ENCODE data around the gene GNG7.

Gene GNG7

GRCh38 chr19:2702170-2703076 is at the start of gene GNG7:
Gene GNG7, minus strand, starts transcription at chr19:2702694. Its CDS starts 182,006 bp downstream, at chr19:2520688.
- H3K4me3 ChIP-seq (ENCODE audit: low read depth, low read length), result peak within 1 kb of the TSS; percentile 87
- peak; percentile 44 for DNase-seq (ENCODE audit: low read depth)
- TF ChIP-seq, protein P1, sequence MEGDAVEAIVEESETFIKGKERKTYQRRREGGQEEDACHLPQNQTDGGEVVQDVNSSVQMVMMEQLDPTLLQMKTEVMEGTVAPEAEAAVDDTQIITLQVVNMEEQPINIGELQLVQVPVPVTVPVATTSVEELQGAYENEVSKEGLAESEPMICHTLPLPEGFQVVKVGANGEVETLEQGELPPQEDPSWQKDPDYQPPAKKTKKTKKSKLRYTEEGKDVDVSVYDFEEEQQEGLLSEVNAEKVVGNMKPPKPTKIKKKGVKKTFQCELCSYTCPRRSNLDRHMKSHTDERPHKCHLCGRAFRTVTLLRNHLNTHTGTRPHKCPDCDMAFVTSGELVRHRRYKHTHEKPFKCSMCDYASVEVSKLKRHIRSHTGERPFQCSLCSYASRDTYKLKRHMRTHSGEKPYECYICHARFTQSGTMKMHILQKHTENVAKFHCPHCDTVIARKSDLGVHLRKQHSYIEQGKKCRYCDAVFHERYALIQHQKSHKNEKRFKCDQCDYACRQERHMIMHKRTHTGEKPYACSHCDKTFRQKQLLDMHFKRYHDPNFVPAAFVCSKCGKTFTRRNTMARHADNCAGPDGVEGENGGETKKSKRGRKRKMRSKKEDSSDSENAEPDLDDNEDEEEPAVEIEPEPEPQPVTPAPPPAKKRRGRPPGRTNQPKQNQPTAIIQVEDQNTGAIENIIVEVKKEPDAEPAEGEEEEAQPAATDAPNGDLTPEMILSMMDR (IDR thresholded peaks at IDR 0.05; ENCODE audit: low read depth, low read length, missing control alignments), result no peak

DNA sequence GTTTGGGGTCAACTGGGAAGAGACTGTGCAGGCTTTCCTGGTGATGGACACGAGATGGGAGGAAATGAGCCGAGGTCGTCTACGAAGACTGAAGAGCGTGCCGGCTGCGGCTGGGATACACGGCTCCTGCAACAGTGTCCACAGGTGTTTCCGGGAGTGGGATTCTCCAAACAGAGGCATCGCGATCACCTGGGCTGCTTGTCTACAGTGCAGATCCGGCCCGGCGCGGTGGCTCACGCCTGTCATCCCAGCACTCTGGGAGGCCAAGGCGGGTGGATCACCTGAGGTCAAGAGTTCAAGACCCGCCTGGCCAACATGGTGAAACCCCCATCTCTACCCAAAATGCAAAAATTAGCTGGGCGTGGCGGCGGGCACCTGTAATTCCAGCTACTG is 48.9 kb upstream of the GNG7 start:
- TF ChIP-seq, protein P1 (IDR thresholded peaks at IDR 0.05; ENCODE audit: low read depth, low read length, missing control alignments), result no peak
- no peak overlapping the region for H3K4me3 ChIP-seq (ENCODE audit: low read depth, low read length)
- no peak for DNase-seq (ENCODE audit: low read depth)

GRCh38 chr19:2750808-2751437 is 48.4 kb upstream of the GNG7 start:
- no peak for DNase-seq (ENCODE audit: low read depth)
- TF ChIP-seq, protein P1 (IDR thresholded peaks at IDR 0.05; ENCODE audit: low read depth, low read length, missing control alignments), result no peak

GRCh38 chr19:2747349-2747748 is 44.9 kb upstream of the GNG7 start:
- H3K4me3 ChIP-seq (ENCODE audit: low read depth, low read length), result peak overlapping the region; percentile 7; the same call in 1 of the 2 replicates
- TF ChIP-seq, protein P1 (IDR thresholded peaks at IDR 0.05; ENCODE audit: low read depth, low read length, missing control alignments), result no peak
- DNase-seq (ENCODE audit: low read depth), result peak; percentile 55

More at GRCh38 chr19:2750808-2751437, 48.4 kb upstream of the GNG7 start:
- no peak overlapping the region for H3K4me3 ChIP-seq (ENCODE audit: low read depth, low read length)

GRCh38 chr19:2744113-2744512 is 41.6 kb upstream of the GNG7 start:
- DNase-seq (ENCODE audit: low read depth), result no peak
- H3K4me3 ChIP-seq (ENCODE audit: low read depth, low read length), result no peak overlapping the region
- TF ChIP-seq, protein P1 (IDR thresholded peaks at IDR 0.05; ENCODE audit: low read depth, low read length, missing control alignments), result no peak

- DNase-seq (ENCODE audit: low read depth), result no peak
- no peak overlapping the region for H3K4me3 ChIP-seq (ENCODE audit: low read depth, low read length)
- TF ChIP-seq, protein P1 (IDR thresholded peaks at IDR 0.05; ENCODE audit: low read depth, low read length, missing control alignments), result no peak
Measured at GRCh38 chr19:2743099-2743498, 40.6 kb upstream of the GNG7 start.
